GM12878 (cell line): ENCODE data around the gene PACS2.

ENCODE experiments used
- EZH2 ChIP-seq: IDR thresholded peaks from 2 replicates; pipeline ENCODE4 v1.6.1; 2012; ENCODE audit warnings: low read depth, mild to moderate bottlenecking, control low read depth, inconsistent platforms, low read length, borderline replicate concordance; ENCODE audit not compliant: control insufficient read depth
- ZNF274 ChIP-seq: IDR thresholded peaks from one replicate; pipeline ENCODE4 v1.8.0; 2011; ENCODE audit not compliant: insufficient read length, insufficient read depth
- TF ChIP-seq, protein P1 (sequence below): fragments of 450-650 bp; IDR thresholded peaks from 2 replicates; pipeline ENCODE4 v1.6.1; 2017; ENCODE audit warnings: mild to moderate bottlenecking
- TF ChIP-seq, protein P2 (sequence below): IDR thresholded peaks from 2 replicates; pipeline ENCODE4 v1.6.1; 2012; ENCODE audit warnings: mild to moderate bottlenecking, low read depth, low read length
- TF ChIP-seq, protein P3 (sequence below): IDR thresholded peaks from 2 replicates; pipeline ENCODE4 v1.6.1; 2011; ENCODE audit warnings: low read depth, mild to moderate bottlenecking, low read length, moderate library complexity, borderline replicate concordance; ENCODE audit errors: extremely low read depth
- TF ChIP-seq, protein P4 (sequence below), 3 experiments: IDR thresholded peaks in 2 of 3; conservative IDR thresholded peaks in 1 of 3; 2 replicates each; pipeline ENCODE4 v1.5.1; 2011; ENCODE audit warnings: low read depth in 3 of 3, low read length in 3 of 3, mild to moderate bottlenecking in 3 of 3, control low read depth in 2 of 3, moderate library complexity in 2 of 3, inconsistent platforms in 1 of 3, mixed read lengths in 1 of 3; ENCODE audit not compliant: control insufficient read depth in 2 of 3, insufficient read depth in 1 of 3; ENCODE audit errors: extremely low read depth in 1 of 3

DNA sequence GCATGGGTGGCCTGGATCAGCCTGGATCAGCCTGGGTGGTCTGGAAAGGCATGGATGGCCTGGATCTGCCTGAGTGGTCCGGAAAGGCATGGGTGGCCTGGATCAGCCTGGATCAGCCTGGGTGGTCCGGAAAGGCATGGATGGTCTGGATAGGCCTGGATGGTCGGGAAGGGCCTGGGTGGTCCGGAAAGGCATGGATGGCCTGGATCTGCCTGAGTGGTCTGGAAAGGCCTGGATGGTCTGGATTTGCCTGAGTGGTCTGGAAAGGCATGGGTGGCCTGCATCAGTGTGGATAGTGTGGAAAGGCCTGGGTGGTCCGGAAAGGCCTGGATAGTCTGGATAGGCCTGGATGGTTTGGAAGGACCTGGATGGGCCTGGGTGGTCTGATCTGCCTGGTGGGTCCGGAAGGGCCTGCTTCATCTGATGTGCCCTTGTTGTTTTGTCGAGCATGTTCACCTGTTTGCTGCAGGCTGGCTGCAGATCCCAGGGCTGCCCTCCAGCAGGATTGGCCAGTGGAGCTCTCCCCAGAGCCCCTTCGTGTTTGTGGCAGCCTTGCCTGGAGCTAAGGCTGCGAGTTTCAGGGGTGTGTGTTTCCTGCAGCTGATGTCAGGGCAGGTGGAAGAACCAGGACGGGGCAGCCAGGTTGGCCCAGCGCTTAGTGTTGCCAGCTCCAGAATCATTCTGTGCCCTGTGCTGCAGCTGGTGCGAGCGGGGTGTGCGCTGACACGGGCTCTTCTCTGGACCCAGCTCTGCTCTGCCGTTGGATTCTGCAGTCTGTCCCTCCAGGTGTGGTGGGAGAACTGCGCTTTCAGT lies 64.5 kb downstream of the PACS2 start:
- TF ChIP-seq, protein P1, sequence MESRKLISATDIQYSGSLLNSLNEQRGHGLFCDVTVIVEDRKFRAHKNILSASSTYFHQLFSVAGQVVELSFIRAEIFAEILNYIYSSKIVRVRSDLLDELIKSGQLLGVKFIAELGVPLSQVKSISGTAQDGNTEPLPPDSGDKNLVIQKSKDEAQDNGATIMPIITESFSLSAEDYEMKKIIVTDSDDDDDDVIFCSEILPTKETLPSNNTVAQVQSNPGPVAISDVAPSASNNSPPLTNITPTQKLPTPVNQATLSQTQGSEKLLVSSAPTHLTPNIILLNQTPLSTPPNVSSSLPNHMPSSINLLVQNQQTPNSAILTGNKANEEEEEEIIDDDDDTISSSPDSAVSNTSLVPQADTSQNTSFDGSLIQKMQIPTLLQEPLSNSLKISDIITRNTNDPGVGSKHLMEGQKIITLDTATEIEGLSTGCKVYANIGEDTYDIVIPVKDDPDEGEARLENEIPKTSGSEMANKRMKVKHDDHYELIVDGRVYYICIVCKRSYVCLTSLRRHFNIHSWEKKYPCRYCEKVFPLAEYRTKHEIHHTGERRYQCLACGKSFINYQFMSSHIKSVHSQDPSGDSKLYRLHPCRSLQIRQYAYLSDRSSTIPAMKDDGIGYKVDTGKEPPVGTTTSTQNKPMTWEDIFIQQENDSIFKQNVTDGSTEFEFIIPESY, result no peak
- no peak for TF ChIP-seq EZH2
- TF ChIP-seq, protein P2, sequence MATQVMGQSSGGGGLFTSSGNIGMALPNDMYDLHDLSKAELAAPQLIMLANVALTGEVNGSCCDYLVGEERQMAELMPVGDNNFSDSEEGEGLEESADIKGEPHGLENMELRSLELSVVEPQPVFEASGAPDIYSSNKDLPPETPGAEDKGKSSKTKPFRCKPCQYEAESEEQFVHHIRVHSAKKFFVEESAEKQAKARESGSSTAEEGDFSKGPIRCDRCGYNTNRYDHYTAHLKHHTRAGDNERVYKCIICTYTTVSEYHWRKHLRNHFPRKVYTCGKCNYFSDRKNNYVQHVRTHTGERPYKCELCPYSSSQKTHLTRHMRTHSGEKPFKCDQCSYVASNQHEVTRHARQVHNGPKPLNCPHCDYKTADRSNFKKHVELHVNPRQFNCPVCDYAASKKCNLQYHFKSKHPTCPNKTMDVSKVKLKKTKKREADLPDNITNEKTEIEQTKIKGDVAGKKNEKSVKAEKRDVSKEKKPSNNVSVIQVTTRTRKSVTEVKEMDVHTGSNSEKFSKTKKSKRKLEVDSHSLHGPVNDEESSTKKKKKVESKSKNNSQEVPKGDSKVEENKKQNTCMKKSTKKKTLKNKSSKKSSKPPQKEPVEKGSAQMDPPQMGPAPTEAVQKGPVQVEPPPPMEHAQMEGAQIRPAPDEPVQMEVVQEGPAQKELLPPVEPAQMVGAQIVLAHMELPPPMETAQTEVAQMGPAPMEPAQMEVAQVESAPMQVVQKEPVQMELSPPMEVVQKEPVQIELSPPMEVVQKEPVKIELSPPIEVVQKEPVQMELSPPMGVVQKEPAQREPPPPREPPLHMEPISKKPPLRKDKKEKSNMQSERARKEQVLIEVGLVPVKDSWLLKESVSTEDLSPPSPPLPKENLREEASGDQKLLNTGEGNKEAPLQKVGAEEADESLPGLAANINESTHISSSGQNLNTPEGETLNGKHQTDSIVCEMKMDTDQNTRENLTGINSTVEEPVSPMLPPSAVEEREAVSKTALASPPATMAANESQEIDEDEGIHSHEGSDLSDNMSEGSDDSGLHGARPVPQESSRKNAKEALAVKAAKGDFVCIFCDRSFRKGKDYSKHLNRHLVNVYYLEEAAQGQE, result no peak
- no peak for TF ChIP-seq ZNF274
- TF ChIP-seq, protein P3, sequence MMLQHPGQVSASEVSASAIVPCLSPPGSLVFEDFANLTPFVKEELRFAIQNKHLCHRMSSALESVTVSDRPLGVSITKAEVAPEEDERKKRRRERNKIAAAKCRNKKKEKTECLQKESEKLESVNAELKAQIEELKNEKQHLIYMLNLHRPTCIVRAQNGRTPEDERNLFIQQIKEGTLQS, result no peak
- TF ChIP-seq, protein P4, sequence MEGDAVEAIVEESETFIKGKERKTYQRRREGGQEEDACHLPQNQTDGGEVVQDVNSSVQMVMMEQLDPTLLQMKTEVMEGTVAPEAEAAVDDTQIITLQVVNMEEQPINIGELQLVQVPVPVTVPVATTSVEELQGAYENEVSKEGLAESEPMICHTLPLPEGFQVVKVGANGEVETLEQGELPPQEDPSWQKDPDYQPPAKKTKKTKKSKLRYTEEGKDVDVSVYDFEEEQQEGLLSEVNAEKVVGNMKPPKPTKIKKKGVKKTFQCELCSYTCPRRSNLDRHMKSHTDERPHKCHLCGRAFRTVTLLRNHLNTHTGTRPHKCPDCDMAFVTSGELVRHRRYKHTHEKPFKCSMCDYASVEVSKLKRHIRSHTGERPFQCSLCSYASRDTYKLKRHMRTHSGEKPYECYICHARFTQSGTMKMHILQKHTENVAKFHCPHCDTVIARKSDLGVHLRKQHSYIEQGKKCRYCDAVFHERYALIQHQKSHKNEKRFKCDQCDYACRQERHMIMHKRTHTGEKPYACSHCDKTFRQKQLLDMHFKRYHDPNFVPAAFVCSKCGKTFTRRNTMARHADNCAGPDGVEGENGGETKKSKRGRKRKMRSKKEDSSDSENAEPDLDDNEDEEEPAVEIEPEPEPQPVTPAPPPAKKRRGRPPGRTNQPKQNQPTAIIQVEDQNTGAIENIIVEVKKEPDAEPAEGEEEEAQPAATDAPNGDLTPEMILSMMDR (IDR thresholded peaks at IDR 0.05 in 2 of 3, conservative IDR thresholded peaks at IDR 0.05 in 1 of 3; ENCODE audit: control insufficient read depth in 2 of 3, extremely low read depth in 1 of 3, insufficient read depth in 1 of 3, low read depth in 3 of 3, low read length in 3 of 3), result no peak
